ENCODE measurements around the gene BBS4.

BBS4 gene

DNA sequence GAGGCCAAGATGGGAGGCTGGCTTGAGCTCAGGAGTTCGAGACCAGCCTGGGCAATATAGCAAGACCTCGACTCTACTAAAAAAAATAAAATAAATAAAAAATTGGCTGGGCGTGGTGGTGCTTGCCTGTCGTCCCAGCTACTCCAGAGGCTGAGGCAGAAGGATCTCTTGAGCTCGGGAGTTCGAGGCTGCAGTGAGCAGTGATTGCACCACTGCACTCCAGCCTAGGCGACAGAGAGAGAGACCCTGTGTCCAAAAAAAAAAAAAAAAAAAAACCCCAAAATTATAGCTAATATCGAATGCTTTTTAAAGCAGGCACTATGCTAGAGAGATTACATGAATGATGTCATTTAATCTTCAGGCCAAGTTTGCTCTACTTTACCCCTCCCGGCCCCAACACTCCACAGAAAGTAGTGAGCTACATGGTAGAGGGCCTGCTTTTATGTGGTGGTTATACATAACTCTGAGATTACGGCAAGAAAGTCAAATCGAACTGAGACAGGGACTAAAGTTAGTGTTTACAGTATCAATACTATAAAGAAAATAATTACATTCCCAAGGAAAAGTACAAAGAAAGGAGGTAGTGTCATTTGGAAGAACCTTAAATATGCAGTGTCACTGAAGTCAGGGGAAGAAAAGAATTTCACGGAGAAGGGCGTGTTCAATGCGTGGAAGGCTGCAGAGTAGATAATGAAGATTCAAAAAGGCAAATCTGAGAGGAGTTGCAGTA is 96.4 kb downstream of the BBS4 start:
- in situ Hi-C loops (cut with HindIII; ENCODE audit: low pct_unique_long_range_greater_than_20kb, low sequenced_read_pairs) = no loop called here
- TF ChIP-seq JUND (IDR thresholded peaks at IDR 0.05; ENCODE audit: low read depth) = no peak
- DNase-seq (ENCODE audit: low read depth in 1 of 2, low spot score in 1 of 2) = no peak

DNA sequence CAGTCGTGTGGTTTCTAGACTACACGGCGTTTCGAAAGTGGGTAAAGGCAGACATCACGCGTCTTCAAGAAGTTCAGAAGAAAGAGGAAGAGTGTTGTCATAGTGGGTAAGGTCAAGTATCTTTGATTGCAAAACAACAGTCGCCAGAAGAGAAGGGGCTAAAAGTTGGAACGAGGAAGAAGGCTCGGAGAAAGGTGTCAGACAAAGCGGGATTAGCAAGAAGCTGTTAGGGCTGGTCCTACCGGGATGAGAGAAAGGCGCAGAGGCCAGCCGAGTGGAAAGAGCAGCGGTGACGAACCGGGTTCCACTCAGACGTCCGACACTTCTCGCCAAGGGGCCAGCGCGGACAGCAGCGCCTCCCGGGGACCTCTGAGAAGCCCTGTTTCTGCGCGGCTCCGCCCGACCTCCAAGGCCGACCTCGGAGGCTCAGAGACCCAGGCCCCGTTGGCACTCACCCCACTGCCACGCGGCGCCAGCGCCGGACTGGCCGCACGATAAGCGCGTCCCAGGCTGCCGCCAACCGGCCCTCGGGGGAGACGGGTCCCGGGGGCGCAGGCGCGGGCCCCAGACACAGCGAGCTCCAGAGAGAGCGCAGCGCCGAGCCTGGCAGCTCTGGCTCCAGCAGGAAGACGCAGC is 97.1 kb downstream of the BBS4 start:
- DNase-seq (ENCODE audit: low read depth in 1 of 2, low spot score in 1 of 2) = peak in 1 of 2 experiments; percentile 28
- in situ Hi-C loops (cut with HindIII; ENCODE audit: low pct_unique_long_range_greater_than_20kb, low sequenced_read_pairs) = no loop called here
- no peak for TF ChIP-seq JUND (IDR thresholded peaks at IDR 0.05; ENCODE audit: low read depth)

GRCh38 chr15:72783640-72784455 is 97.8 kb downstream of the BBS4 start, which contains the start of gene ADPGK:
TSS of gene ADPGK (minus strand) at chr15:72783758. CDS start at chr15:72783691, 67 bp downstream.
- in situ Hi-C loops (cut with HindIII; ENCODE audit: low pct_unique_long_range_greater_than_20kb, low sequenced_read_pairs) = no loop called here
- peak; percentile 92 to 96 for DNase-seq (ENCODE audit: low read depth in 1 of 2, low spot score in 1 of 2)
- no peak for TF ChIP-seq JUND (IDR thresholded peaks at IDR 0.05; ENCODE audit: low read depth)

DNA sequence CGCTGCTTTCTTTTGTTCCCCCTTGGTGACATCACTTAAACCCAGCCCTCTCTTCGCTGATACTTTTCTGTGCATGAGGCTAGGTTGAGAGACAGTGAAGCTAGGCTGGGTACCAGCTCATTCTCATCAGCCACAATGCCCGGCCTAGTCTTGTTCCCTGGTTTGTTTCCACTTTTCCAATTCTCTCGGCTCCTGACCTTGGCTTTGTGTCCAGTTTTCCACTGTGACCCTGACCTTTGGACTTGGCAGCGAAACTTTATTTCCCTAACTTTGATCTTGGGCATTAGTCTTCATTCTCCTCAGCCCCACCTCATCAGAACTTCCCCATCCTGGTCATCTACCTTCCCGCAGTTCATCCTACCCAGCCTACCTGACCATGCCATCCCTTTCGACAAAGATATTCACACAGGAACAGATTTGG is 98.5 kb downstream of the BBS4 start:
- in situ Hi-C loops (cut with HindIII; ENCODE audit: low pct_unique_long_range_greater_than_20kb, low sequenced_read_pairs) = no loop called here
- no peak for TF ChIP-seq JUND (IDR thresholded peaks at IDR 0.05; ENCODE audit: low read depth)
- peak in 1 of 2 experiments; percentile 33 for DNase-seq (ENCODE audit: low read depth in 1 of 2, low spot score in 1 of 2)

- TF ChIP-seq JUND (IDR thresholded peaks at IDR 0.05; ENCODE audit: low read depth) = no peak
- in situ Hi-C loops (cut with HindIII; ENCODE audit: low pct_unique_long_range_greater_than_20kb, low sequenced_read_pairs) = no loop called here
- DNase-seq (ENCODE audit: low read depth in 1 of 2, low spot score in 1 of 2) = no peak
Observed at GRCh38 chr15:72785432-72785831, 99.4 kb downstream of the BBS4 start.

GRCh38 chr15:72785841-72786240 is 99.8 kb downstream of the BBS4 start:
- in situ Hi-C loops (cut with HindIII; ENCODE audit: low pct_unique_long_range_greater_than_20kb, low sequenced_read_pairs) = no loop called here
- DNase-seq (ENCODE audit: low read depth in 1 of 2, low spot score in 1 of 2) = no peak
- TF ChIP-seq JUND (IDR thresholded peaks at IDR 0.05; ENCODE audit: low read depth) = no peak

DNA sequence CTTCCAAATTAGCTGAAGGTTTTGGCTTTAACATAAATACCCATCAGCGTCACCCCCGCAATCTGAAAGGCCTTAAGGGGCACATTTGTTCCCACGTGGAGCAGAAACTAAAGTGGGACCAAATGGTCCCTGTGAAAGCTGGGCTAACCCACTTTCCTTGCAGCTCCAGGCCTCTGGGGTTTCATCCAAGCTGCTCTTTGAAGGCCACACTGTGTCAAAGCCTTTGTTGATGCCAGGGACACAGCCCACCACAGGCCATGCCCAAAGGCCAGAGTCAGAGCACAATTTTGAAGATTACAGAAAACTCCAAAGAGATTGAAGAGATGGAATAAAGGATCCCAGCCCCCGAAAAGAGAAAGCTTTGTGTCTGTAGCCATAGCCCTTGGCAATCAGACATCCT is 100.2 kb downstream of the BBS4 start:
- DNase-seq (ENCODE audit: low read depth in 1 of 2, low spot score in 1 of 2) = no peak
- in situ Hi-C loops (cut with HindIII; ENCODE audit: low pct_unique_long_range_greater_than_20kb, low sequenced_read_pairs) = no loop called here
- TF ChIP-seq JUND (IDR thresholded peaks at IDR 0.05; ENCODE audit: low read depth) = no peak

DNA sequence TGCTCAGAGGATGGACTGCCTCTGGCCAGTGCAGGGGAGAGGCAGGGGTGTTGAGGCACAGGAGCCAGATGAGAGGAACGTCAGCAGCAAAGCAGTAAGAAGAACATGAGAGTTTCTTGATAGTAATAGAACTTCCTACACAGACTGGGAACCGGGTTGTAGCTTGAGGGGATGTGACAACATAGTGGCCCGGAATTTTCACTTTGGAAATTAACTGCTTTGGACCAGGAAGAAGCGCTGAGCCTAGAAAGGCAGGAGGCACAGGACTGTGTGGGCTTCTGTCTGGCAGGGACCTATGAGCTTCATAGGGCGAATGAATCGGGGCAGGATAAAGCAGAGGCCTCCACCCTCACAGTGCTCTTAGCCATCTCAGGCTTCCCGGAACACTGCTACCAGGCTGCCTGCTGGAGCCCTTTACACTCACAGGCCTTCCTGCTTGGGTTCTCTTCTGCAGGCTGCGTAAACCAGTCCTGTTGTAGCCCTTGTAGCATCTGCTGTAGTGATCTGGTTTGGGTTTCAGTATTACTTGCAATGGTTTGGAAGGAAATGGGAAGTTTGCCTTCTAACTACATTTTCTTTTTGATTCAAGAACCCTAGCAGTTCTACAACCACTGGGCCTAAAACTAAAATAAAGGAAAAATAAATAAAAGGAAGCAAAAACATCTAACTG is 100.8 kb downstream of the BBS4 start:
- in situ Hi-C loops (cut with HindIII; ENCODE audit: low pct_unique_long_range_greater_than_20kb, low sequenced_read_pairs) = no loop called here
- DNase-seq (ENCODE audit: low read depth in 1 of 2, low spot score in 1 of 2) = no peak
- TF ChIP-seq JUND (IDR thresholded peaks at IDR 0.05; ENCODE audit: low read depth) = no peak

DNA sequence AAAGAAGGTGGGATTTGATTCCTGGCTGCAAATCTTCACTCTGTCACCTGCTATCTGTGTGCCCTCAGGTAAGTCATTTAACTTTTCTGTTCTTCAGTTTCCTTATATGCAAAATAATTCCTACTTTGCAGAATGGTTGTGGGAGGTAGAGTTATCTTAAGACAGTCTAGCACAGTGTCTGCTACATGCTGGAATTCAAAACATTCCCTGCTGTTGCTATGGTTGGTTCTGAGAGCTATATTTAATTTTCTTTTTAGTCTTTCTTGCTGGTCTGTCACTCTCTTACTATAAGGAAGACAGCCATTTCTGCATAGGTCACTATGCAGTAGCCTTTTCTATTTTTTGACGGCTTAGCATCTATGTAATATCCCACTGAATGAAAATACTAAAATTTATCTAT is 101.5 kb downstream of the BBS4 start:
- no peak for DNase-seq (ENCODE audit: low read depth in 1 of 2, low spot score in 1 of 2)
- in situ Hi-C loops (cut with HindIII; ENCODE audit: low pct_unique_long_range_greater_than_20kb, low sequenced_read_pairs) = no loop called here
- TF ChIP-seq JUND (IDR thresholded peaks at IDR 0.05; ENCODE audit: low read depth) = no peak

Measured in T47D (cell line).